Neural cell (in vitro differentiated cells): ENCODE results near the gene ST6GALNAC1. TPM values are rescaled to one million over a fixed set of nuclear protein-coding genes. Genes with fewer than 3 reads are reported as not detected.

Source experiments
- H2AFZ ChIP-seq: fragments of 200-600, 300-800 bp; sonication (generic), shearing (Covaris generic); 2 replicates; pipeline ENCODE4 v1.6.0; 2014; ENCODE audit warnings: low read depth, mild to moderate bottlenecking, antibody characterized with exemption, low read length, moderate library complexity
- H3F3A ChIP-seq: fragments of 200-600 bp; shearing (Covaris generic); 2 replicates; pipeline ENCODE4 v1.6.1; 2016; ENCODE audit warnings: mild to moderate bottlenecking, moderate library complexity, mixed read lengths, antibody characterized with exemption, low read length; ENCODE audit not compliant: insufficient read depth, poor library complexity, severe bottlenecking
- H3K27ac ChIP-seq: fragments of 200-600, 300-800 bp; sonication (generic), shearing (Covaris generic); 2 replicates; pipeline ENCODE4 v1.5.1; 2014; ENCODE audit warnings: mild to moderate bottlenecking, low read length, moderate library complexity
- H3K27me3 ChIP-seq: fragments of 300-800, 200-600 bp; sonication (generic), shearing (Covaris generic); 2 replicates; pipeline ENCODE4 v1.6.0; 2014; ENCODE audit warnings: mild to moderate bottlenecking, low read depth, low read length, moderate library complexity; ENCODE audit not compliant: insufficient read depth
- H3K36me3 ChIP-seq: fragments of 300-800, 200-600 bp; sonication (generic), shearing (Covaris generic); 2 replicates; pipeline ENCODE4 v1.5.1; 2014; ENCODE audit warnings: mild to moderate bottlenecking, antibody characterized with exemption, low read length, moderate library complexity; ENCODE audit not compliant: insufficient read depth
- H3K4me2 ChIP-seq: fragments of 300-800, 200-600 bp; sonication (generic), shearing (Covaris generic); 2 replicates; pipeline ENCODE4 v1.6.0; 2014; ENCODE audit warnings: mild to moderate bottlenecking, low read length
- H3K4me3 ChIP-seq: fragments of 300-800, 200-600 bp; sonication (generic), shearing (Covaris generic); 2 replicates; pipeline ENCODE4 v1.5.1; 2014; ENCODE audit warnings: mild to moderate bottlenecking, low read length, moderate library complexity
- H3K79me2 ChIP-seq: fragments of 200-600 bp; shearing (Covaris generic); replicated peaks from 2 replicates; pipeline ENCODE4 v1.6.0; 2014; ENCODE audit warnings: mild to moderate bottlenecking, low read length, moderate library complexity; ENCODE audit not compliant: insufficient read depth
- H3K9ac ChIP-seq: fragments of 300-800, 200-600 bp; sonication (generic), shearing (Covaris generic); 2 replicates; pipeline ENCODE4 v1.6.1; 2016; ENCODE audit warnings: mild to moderate bottlenecking, low read length, mixed read lengths
- H3K9me2 ChIP-seq: fragments of 200-600 bp; shearing (Covaris generic); 2 replicates; pipeline ENCODE4 v1.6.1; 2016; ENCODE audit warnings: mild to moderate bottlenecking, low read length, mixed read lengths; ENCODE audit not compliant: insufficient read depth
- H3K9me3 ChIP-seq: fragments of 200-600, 300-800 bp; sonication (generic), shearing (Covaris generic); 2 replicates; pipeline ENCODE4 v1.6.1; 2016; ENCODE audit warnings: mild to moderate bottlenecking, mixed run types, low read length, moderate library complexity, mixed read lengths
- H4K20me1 ChIP-seq: fragments of 200-600 bp; shearing (Covaris generic); 2 replicates; pipeline ENCODE4 v1.6.1; 2016; ENCODE audit warnings: mild to moderate bottlenecking, mixed run types; ENCODE audit not compliant: insufficient read depth
- EP300 ChIP-seq: fragments of 450-650 bp; conservative IDR thresholded peaks from 2 replicates; pipeline ENCODE4 v1.6.1; 2014; ENCODE audit warnings: antibody characterized with exemption, mild to moderate bottlenecking, moderate library complexity; ENCODE audit not compliant: poor library complexity, severe bottlenecking
- EZH2 ChIP-seq: fragments of 200-600, 300-800 bp; shearing (Covaris generic), sonication (generic); IDR thresholded peaks from 2 replicates; pipeline ENCODE4 v1.6.1; 2014; ENCODE audit warnings: antibody characterized with exemption, low read length, borderline replicate concordance, mild to moderate bottlenecking; ENCODE audit not compliant: insufficient read depth, poor library complexity, severe bottlenecking
- MXI1 ChIP-seq: fragments of 450-650 bp; conservative IDR thresholded peaks from 2 replicates; pipeline ENCODE4 v1.6.1; 2014; ENCODE audit warnings: antibody characterized with exemption, mild to moderate bottlenecking; ENCODE audit not compliant: poor library complexity, severe bottlenecking
- POLR2AphosphoS5 ChIP-seq: IDR thresholded peaks from 2 replicates; pipeline ENCODE4 v1.6.1; 2012
- RAD21 ChIP-seq: fragments of 450-650 bp; conservative IDR thresholded peaks from 2 replicates; pipeline ENCODE4 v1.6.1; 2014; ENCODE audit warnings: antibody characterized with exemption, mild to moderate bottlenecking, moderate library complexity
- REST ChIP-seq: IDR thresholded peaks from 2 replicates; pipeline ENCODE4 v1.6.1; 2012; ENCODE audit warnings: borderline replicate concordance
- SMC3 ChIP-seq: fragments of 450-650 bp; conservative IDR thresholded peaks from 2 replicates; pipeline ENCODE4 v1.6.1; 2014; ENCODE audit warnings: antibody characterized with exemption, mild to moderate bottlenecking, moderate library complexity; ENCODE audit not compliant: poor library complexity
- TAF1 ChIP-seq: IDR thresholded peaks from 2 replicates; pipeline ENCODE4 v1.6.1; 2012; ENCODE audit warnings: low read depth
- polyA plus RNA-seq: library from polyadenylated mRNA; depleted of rRNA; stranded (reverse); fragments of >200 nt; gene quantifications from 2 replicates; pipeline ENCODE4 v1.2.3, GENCODE V29; 2014
- TF ChIP-seq, protein P1 (sequence below): fragments of 450-650 bp; IDR thresholded peaks from 2 replicates; pipeline ENCODE4 v1.5.1; 2014; ENCODE audit warnings: antibody characterized with exemption, mild to moderate bottlenecking, moderate library complexity; ENCODE audit not compliant: poor library complexity, severe bottlenecking

The ST6GALNAC1 gene
- polyA plus RNA-seq, 1 donor from 2014 or later, result not detected

GRCh38 chr17:76585649-76586593 is 57.6 kb downstream of the ST6GALNAC1 start, which contains the start of gene ST6GALNAC2:
Gene ST6GALNAC2, minus strand, starts transcription at chr17:76585860. Its CDS starts 52 bp downstream, at chr17:76585808.
- peak within 1 kb of the TSS; percentile 54 for H3K4me3 ChIP-seq
- no peaks in the 10 kb centered on the region for H4K20me1 ChIP-seq
- TF ChIP-seq RAD21 (no peak), SMC3 (no peak), TAF1 (no peak), EP300 (no peak), POLR2AphosphoS5 (no peak), EZH2 (peak; percentile 87)
- TF ChIP-seq, protein P1, sequence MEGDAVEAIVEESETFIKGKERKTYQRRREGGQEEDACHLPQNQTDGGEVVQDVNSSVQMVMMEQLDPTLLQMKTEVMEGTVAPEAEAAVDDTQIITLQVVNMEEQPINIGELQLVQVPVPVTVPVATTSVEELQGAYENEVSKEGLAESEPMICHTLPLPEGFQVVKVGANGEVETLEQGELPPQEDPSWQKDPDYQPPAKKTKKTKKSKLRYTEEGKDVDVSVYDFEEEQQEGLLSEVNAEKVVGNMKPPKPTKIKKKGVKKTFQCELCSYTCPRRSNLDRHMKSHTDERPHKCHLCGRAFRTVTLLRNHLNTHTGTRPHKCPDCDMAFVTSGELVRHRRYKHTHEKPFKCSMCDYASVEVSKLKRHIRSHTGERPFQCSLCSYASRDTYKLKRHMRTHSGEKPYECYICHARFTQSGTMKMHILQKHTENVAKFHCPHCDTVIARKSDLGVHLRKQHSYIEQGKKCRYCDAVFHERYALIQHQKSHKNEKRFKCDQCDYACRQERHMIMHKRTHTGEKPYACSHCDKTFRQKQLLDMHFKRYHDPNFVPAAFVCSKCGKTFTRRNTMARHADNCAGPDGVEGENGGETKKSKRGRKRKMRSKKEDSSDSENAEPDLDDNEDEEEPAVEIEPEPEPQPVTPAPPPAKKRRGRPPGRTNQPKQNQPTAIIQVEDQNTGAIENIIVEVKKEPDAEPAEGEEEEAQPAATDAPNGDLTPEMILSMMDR, result no peak
- no peaks in the 10 kb centered on the region for H3K9me3 ChIP-seq
- no peaks in the 10 kb centered on the region for H3K9me2 ChIP-seq
- H3K27me3 ChIP-seq, result peaks cover 51% of the 10 kb centered on the region
- no peak within 1 kb of the TSS for H3K4me2 ChIP-seq
- no peaks in the 10 kb centered on the region for H3K79me2 ChIP-seq
- no peak within 1 kb of the TSS for H2AFZ ChIP-seq
- H3K9ac ChIP-seq, result no peak within 1 kb of the TSS
- no peak within 1 kb of the TSS for H3K27ac ChIP-seq
- no peaks in the 10 kb centered on the region for H3F3A ChIP-seq
- H3K36me3 ChIP-seq, result no peaks in the 10 kb centered on the region

GRCh38 chr17:76585033-76585648 is 58.4 kb downstream of the ST6GALNAC1 start:
- Histone ChIP-seq H3F3A (no peaks in the 10 kb centered on the region), H3K36me3 (no peaks in the 10 kb centered on the region), H3K9me2 (no peaks in the 10 kb centered on the region), H2AFZ (no peak overlapping the region), H3K27ac (no peak overlapping the region), H3K4me2 (no peak overlapping the region), H3K4me3 (peak overlapping the region; percentile 54), H3K79me2 (no peaks in the 10 kb centered on the region), H3K9ac (no peak overlapping the region), H3K27me3 (peaks cover 51% of the 10 kb centered on the region), H4K20me1 (no peaks in the 10 kb centered on the region), H3K9me3 (no peaks in the 10 kb centered on the region)
- no peak for TF ChIP-seq REST
- no peak for TF ChIP-seq EZH2
- TF ChIP-seq RAD21, result no peak
- TF ChIP-seq, protein P1, result no peak
- TF ChIP-seq POLR2AphosphoS5, result no peak
- no peak for TF ChIP-seq MXI1
- TF ChIP-seq EP300, result no peak
- no peak for TF ChIP-seq TAF1
- no peak for TF ChIP-seq SMC3
